HepG2 (cell line): Measurements from ENCODE around the gene SLC25A17. TPM values are rescaled to one million over a fixed set of nuclear protein-coding genes. Genes with fewer than 3 reads are reported as not detected.

Experiments used
- ATAC-seq: fragments of 200-7000 bp; cut with Tn5 transposase; 3 replicates; pipeline ENCODE4 v1.9.1; 2020; ENCODE audit warnings: mild to moderate bottlenecking, moderate library complexity
- BruUV-seq: library from RNA; stranded (reverse); fragments of 400-500 nt; replicated peaks from 2 replicates; lab custom pipeline; 2021; lab: Mats Ljungman, UMichigan
- CTCF ChIA-PET: fragments of 300-600 bp; formaldehyde crosslinking; extraction: SDS; loops from one replicate; lab custom pipeline; 2021; ENCODE audit warnings: low total read pairs, inconsistent platforms, low intra/inter-chr PET ratio; lab: Yijun Ruan, JAX
- POLR2A ChIA-PET: fragments of 350-600 bp; sonication (Branson Sonifier 250); formaldehyde crosslinking; loops from one replicate; lab custom pipeline; 2020; ENCODE audit warnings: antibody characterized with exemption, inconsistent platforms; lab: Yijun Ruan, JAX
- DNase-seq: peaks from one replicate; pipeline ENCODE4 v3.0.0-alpha.2; 2015; ENCODE audit warnings: low spot score
- FAIRE-seq: peaks from 3 replicates; lab custom pipeline; 2011; peaks lifted over from hg19 to GRCh38; lab: Jason Lieb, UNC
- H2AFZ ChIP-seq: one replicate; pipeline ENCODE4 v1.6.1; 2011; ENCODE audit warnings: low read length, inconsistent platforms
- H3K27ac ChIP-seq: fragments of 300-600 bp; 3 replicates; pipeline ENCODE4 v1.8.0; 2011; ENCODE audit warnings: mixed run types, mild to moderate bottlenecking, mixed read lengths, low read length, inconsistent platforms; ENCODE audit not compliant: insufficient read depth; ENCODE audit errors: extremely low read length
- H3K27me3 ChIP-seq, 2 experiments: fragments of 200-600 bp in 1 of 2; 2 replicates in 1 of 2; 3 replicates in 1 of 2; pipeline versions ENCODE4 v1.6.0 to v1.8.0; 2011; ENCODE audit warnings: low read length in 2 of 2, mild to moderate bottlenecking in 2 of 2, moderate library complexity in 2 of 2, inconsistent platforms in 1 of 2; ENCODE audit not compliant: insufficient read depth in 2 of 2, control insufficient read depth in 1 of 2
- H3K36me3 ChIP-seq, 2 experiments: fragments of 200-600 bp in 1 of 2; replicated peaks in 1 of 2; 2 replicates in 1 of 2; 3 replicates in 1 of 2; pipeline versions ENCODE4 v1.5.1 to v1.8.0; 2011; ENCODE audit warnings: low read length in 2 of 2, inconsistent platforms in 1 of 2; ENCODE audit not compliant: insufficient read depth in 2 of 2, control insufficient read depth in 1 of 2
- H3K4me1 ChIP-seq: 2 replicates; pipeline ENCODE4 v1.5.1; 2012; ENCODE audit warnings: low read length, inconsistent platforms; ENCODE audit not compliant: insufficient read depth
- H3K4me2 ChIP-seq: 2 replicates; pipeline ENCODE4 v1.6.0; 2011; ENCODE audit warnings: low read depth, low read length, inconsistent platforms
- H3K4me3 ChIP-seq, 3 experiments: fragments of 200-600 bp in 1 of 3; sonication (generic), shearing (Covaris generic) in 1 of 3; replicated peaks in 1 of 3; 2 replicates each; pipeline ENCODE4 v1.5.1; 2011 to 2016; ENCODE audit warnings: low read length in 3 of 3, inconsistent platforms in 2 of 3, low read depth in 2 of 3, mild to moderate bottlenecking in 2 of 3, control low read depth in 1 of 3, mixed read lengths in 1 of 3; ENCODE audit not compliant: insufficient read depth in 1 of 3
- H3K79me2 ChIP-seq: one replicate; pipeline ENCODE4 v1.6.1; 2011; ENCODE audit warnings: low read length, inconsistent platforms; ENCODE audit not compliant: insufficient read depth
- H3K9ac ChIP-seq: 2 replicates; pipeline ENCODE4 v1.6.0; 2011; ENCODE audit warnings: mild to moderate bottlenecking, low read depth, low read length, inconsistent platforms; ENCODE audit not compliant: insufficient read depth
- H3K9me3 ChIP-seq: 2 replicates; pipeline ENCODE4 v1.5.1; 2012; ENCODE audit warnings: mild to moderate bottlenecking, low read length
- H4K20me1 ChIP-seq: 2 replicates; pipeline ENCODE4 v1.6.0; 2011; ENCODE audit warnings: inconsistent platforms, mild to moderate bottlenecking, low read length, moderate library complexity; ENCODE audit not compliant: insufficient read depth
- BORCS8-MEF2B ChIP-seq: sonication (generic); formaldehyde crosslinking; IDR thresholded peaks from 2 replicates; pipeline ENCODE4 v1.8.0; 2022; ENCODE audit warnings: mild to moderate bottlenecking, missing genetic modification reagents
- ELF3 ChIP-seq: IDR thresholded peaks from 2 replicates; pipeline ENCODE4 v1.6.1; 2016; ENCODE audit warnings: missing genetic modification reagents, missing compliant biosample characterization
- ETV5 ChIP-seq: IDR thresholded peaks from 2 replicates; pipeline ENCODE4 v1.6.1; 2018; ENCODE audit warnings: missing biosample characterization, missing genetic modification reagents, inconsistent platforms, borderline replicate concordance
- GPBP1L1 ChIP-seq: sonication (generic); formaldehyde crosslinking; IDR thresholded peaks from 2 replicates; pipeline ENCODE4 v1.5.0; 2020; ENCODE audit warnings: mild to moderate bottlenecking, missing genetic modification reagents
- HCFC1 ChIP-seq: fragments of 150-350 bp; IDR thresholded peaks from 2 replicates; pipeline ENCODE4 v1.6.1; 2014; ENCODE audit warnings: low read depth, low read length
- MEF2D ChIP-seq: sonication (generic); formaldehyde crosslinking; IDR thresholded peaks from 2 replicates; pipeline ENCODE4 v1.5.1; 2020; ENCODE audit warnings: mild to moderate bottlenecking, missing genetic modification reagents
- NFE2L2 ChIP-seq: fragments of 150-350 bp; IDR thresholded peaks from 2 replicates; pipeline ENCODE4 v1.6.1; 2014; ENCODE audit warnings: low read length
- NR2F6 ChIP-seq, 2 experiments: IDR thresholded peaks; 2 replicates each; pipeline ENCODE4 v1.6.1; 2016; ENCODE audit warnings: antibody characterized with exemption in 1 of 2, mild to moderate bottlenecking in 1 of 2
- NR3C1 ChIP-seq: sonication (generic); formaldehyde crosslinking; IDR thresholded peaks from 2 replicates; pipeline ENCODE4 v1.4.0; 2020; ENCODE audit warnings: missing genetic modification reagents
- PBX3 ChIP-seq: sonication (generic); formaldehyde crosslinking; IDR thresholded peaks from 2 replicates; pipeline ENCODE4 v1.8.1; 2023; ENCODE audit warnings: missing genetic modification reagents, inconsistent platforms, borderline replicate concordance
- PCBP1 ChIP-seq: fragments of 200-400 bp; formaldehyde crosslinking; IDR thresholded peaks from 2 replicates; pipeline ENCODE4 v1.6.1; 2017; ENCODE audit warnings: mild to moderate bottlenecking, low read depth, low read length, borderline replicate concordance
- SALL1 ChIP-seq: sonication (generic); formaldehyde crosslinking; IDR thresholded peaks from 2 replicates; pipeline ENCODE4 v1.8.0; 2022; ENCODE audit warnings: mild to moderate bottlenecking, missing genetic modification reagents
- TEAD2 ChIP-seq: sonication (generic); formaldehyde crosslinking; IDR thresholded peaks from 2 replicates; pipeline ENCODE4 v1.9.0; 2021; ENCODE audit warnings: missing genetic modification reagents
- ZNF205 ChIP-seq: IDR thresholded peaks from 2 replicates; pipeline ENCODE4 v1.6.1; 2018; ENCODE audit warnings: missing biosample characterization, missing genetic modification reagents
- ZNF24 ChIP-seq: fragments of 450-650 bp; IDR thresholded peaks from 2 replicates; pipeline ENCODE4 v1.6.1; 2017; ENCODE audit warnings: antibody characterized with exemption, mild to moderate bottlenecking
- ZNF292 ChIP-seq: sonication (generic); formaldehyde crosslinking; IDR thresholded peaks from 2 replicates; pipeline ENCODE4 v1.8.1; 2022; ENCODE audit warnings: mild to moderate bottlenecking, low read depth, missing genetic modification reagents, borderline replicate concordance
- ZNF451 ChIP-seq: sonication (generic); formaldehyde crosslinking; IDR thresholded peaks from 2 replicates; pipeline ENCODE4 v1.5.0; 2020; ENCODE audit warnings: mild to moderate bottlenecking, missing genetic modification reagents
- ZNF530 ChIP-seq: sonication (generic); formaldehyde crosslinking; IDR thresholded peaks from 2 replicates; pipeline ENCODE4 v1.5.0; 2020; ENCODE audit warnings: low read depth, mild to moderate bottlenecking, missing genetic modification reagents
- ZNF569 ChIP-seq: sonication (generic); formaldehyde crosslinking; IDR thresholded peaks from 2 replicates; pipeline ENCODE4 v1.5.0; 2020; ENCODE audit warnings: mild to moderate bottlenecking, missing genetic modification reagents, moderate library complexity, borderline replicate concordance
- WGBS: methylation state at CpG from one replicate; pipeline ENCODE4 v1.1.6; 2017; ENCODE audit warnings: low lambda C conversion rate; 5-methylcytosine and 5-hydroxymethylcytosine counted together
- in situ Hi-C: cut with HindIII; loops from 2 replicates; pipeline ENCODE4 v1.10.0; 2017; ENCODE audit warnings: low pct_unique_long_range_greater_than_20kb; ENCODE audit not compliant: extremely low pct_ligation_motif_present
- intact Hi-C: fragments of 100-400 bp; cut with micrococcal nuclease; formaldehyde crosslinking; loops from one replicate; pipeline ENCODE4 v1.10.0; 2022; ENCODE audit not compliant: unreplicated experiment
- polyA plus RNA-seq, 8 experiments: library from polyadenylated mRNA; depleted of rRNA in 3 of 8; stranded (reverse) in 7 of 8; unstranded in 1 of 8; fragments of >200 nt; fragmentation: Illumina TruSeq in 4 of 8; extraction: Trizol in 4 of 8; gene quantifications; 2 replicates each; pipeline versions ENCODE4 v1.2.1 to v1.2.3, GENCODE V29; 2011 to 2016; ENCODE audit warnings: low read depth in 4 of 8, missing spikeins in 1 of 8, mixed read lengths in 1 of 8; ENCODE audit not compliant: insufficient read depth in 1 of 8
- total RNA-seq, 5 experiments: library from RNA; depleted of rRNA; stranded (reverse); fragments of >200 nt; fragmentation: Illumina TruSeq; extraction: Trizol; gene quantifications; 2 replicates each; pipeline ENCODE4 v1.2.3, GENCODE V29; 2016; ENCODE audit warnings: low read depth in 1 of 5

SLC25A17 gene
- total and polyA plus RNA-seq, 2 of the 13 experiments (the other 11 are each of a cell fraction or from before 2014, with no cell fraction given): 15.7 to 27.9 TPM

- Histone ChIP-seq H3K4me2 (peak overlapping the region; percentile 55), H3K36me3 (no peaks in the 10 kb centered on the region), H3K9ac (no peak overlapping the region), H3K9me3 (no peaks in the 10 kb centered on the region), H3K4me1 (peaks cover 32% of the 10 kb centered on the region), H3K79me2 (no peaks in the 10 kb centered on the region), H4K20me1 (no peaks in the 10 kb centered on the region), H2AFZ (peak overlapping the region; percentile 42), H3K27ac (no peak overlapping the region), H3K27me3 (peaks cover 0 to 4% of the 10 kb centered on the region in 2 experiments; a peak in 1 of 5 replicates), H3K4me3 (0 out of 6 replicates have a peak overlapping the region, but pooled peaks of 1 of the 3 experiments have one; percentile 25)
- FAIRE-seq: no peak
- ChIA-PET POLR2A (no interaction called here), CTCF (no interaction called here)
- intact Hi-C loops (no loop called here), in situ Hi-C loops (no loop called here)
- WGBS: 2% methylated on average over 6 of the region's 6 CpGs
- TF ChIP-seq HCFC1 (no peak), ZNF451 (CRISPR knock-in tag) (no peak), PBX3 (CRISPR knock-in tag) (no peak), MEF2D (0 out of 2 replicates have a peak, but pooled peaks have one; percentile 26), ETV5 (CRISPR knock-in tag) (peak; percentile 36; the same call in 1 of the 2 replicates), TEAD2 (no peak), NR3C1 (no peak), NFE2L2 (peak; percentile 58), ELF3 (CRISPR knock-in tag) (0 out of 2 replicates have a peak, but pooled peaks have one; percentile 50), ZNF24 (no peak), BORCS8-MEF2B (no peak), PCBP1 (no peak), ZNF530 (CRISPR knock-in tag) (no peak), GPBP1L1 (no peak), ZNF292 (CRISPR knock-in tag) (peak; percentile 42; the same call in 1 of the 2 replicates), ZNF569 (CRISPR knock-in tag) (no peak), NR2F6 (IDR thresholded peaks at IDR 0.05) (0 out of 2 replicates have a peak, but pooled peaks have one; percentile 15), NR2F6 (CRISPR knock-in tag; IDR thresholded peaks at IDR 0.05) (no peak), SALL1 (CRISPR knock-in tag) (peak; percentile 27; the same call in 1 of the 2 replicates), ZNF205 (CRISPR knock-in tag) (peak; percentile 94)
- peak; percentile 40 for DNase-seq
- ATAC-seq: peak; percentile 81
- no TSS peak for BruUV-seq
Measured at GRCh38 chr22:40721266-40721665, 97.9 kb downstream of the SLC25A17 start.
